Hepatocyte (in vitro differentiated cells): ENCODE results near the gene HDAC5. TPM values are rescaled to one million over a fixed set of nuclear protein-coding genes. Genes with fewer than 3 reads are reported as not detected.
A peak's percentile ranks its signal among the peaks of the same experiment; 100 is the strongest.
"Not testable (repeated sequence)": the region's sequence is repeated elsewhere in the genome, so short reads cannot be mapped to it uniquely, and the experiment has no call there.

Experiments
- DNase-seq: peaks from one replicate; pipeline ENCODE4 v3.0.0-alpha.2; 2016; ENCODE audit warnings: low spot score
- H2AFZ ChIP-seq: fragments of 200-600 bp; sonication (generic); 2 replicates; pipeline ENCODE4 v1.6.0; 2016; ENCODE audit warnings: antibody characterized with exemption, mild to moderate bottlenecking
- H3K27ac ChIP-seq: fragments of 200-600 bp; sonication (generic); 2 replicates; pipeline ENCODE4 v1.5.1; 2016; ENCODE audit warnings: mild to moderate bottlenecking
- H3K27me3 ChIP-seq: fragments of 200-600 bp; sonication (generic); 2 replicates; pipeline ENCODE4 v1.6.1; 2016
- H3K36me3 ChIP-seq: fragments of 200-600 bp; sonication (generic); replicated peaks from 2 replicates; pipeline ENCODE4 v1.5.1; 2016; ENCODE audit warnings: low read depth; ENCODE audit not compliant: insufficient read depth
- H3K4me1 ChIP-seq: fragments of 200-600 bp; sonication (generic); 2 replicates; pipeline ENCODE4 v1.5.1; 2016; ENCODE audit warnings: mild to moderate bottlenecking, moderate library complexity; ENCODE audit not compliant: insufficient read depth
- H3K4me2 ChIP-seq: fragments of 200-600 bp; sonication (generic); 2 replicates; pipeline ENCODE4 v1.6.0; 2016
- H3K4me3 ChIP-seq: fragments of 200-600 bp; sonication (generic); 2 replicates; pipeline ENCODE4 v1.5.1; 2016; ENCODE audit warnings: mild to moderate bottlenecking
- H3K79me2 ChIP-seq: fragments of 200-600 bp; sonication (generic); 2 replicates; pipeline ENCODE4 v1.6.0; 2017; ENCODE audit warnings: mild to moderate bottlenecking
- H3K9me2 ChIP-seq: fragments of 200-600 bp; sonication (generic); replicated peaks from 2 replicates; pipeline ENCODE4 v1.6.0; 2017; ENCODE audit warnings: mild to moderate bottlenecking; ENCODE audit not compliant: insufficient read depth
- H3K9me3 ChIP-seq: fragments of 200-600 bp; sonication (generic); 2 replicates; pipeline ENCODE4 v1.5.1; 2016; ENCODE audit warnings: low read depth, mild to moderate bottlenecking
- H4K20me1 ChIP-seq: fragments of 200-600 bp; sonication (generic); 2 replicates; pipeline ENCODE4 v1.6.0; 2016; ENCODE audit warnings: mild to moderate bottlenecking; ENCODE audit not compliant: insufficient read depth, poor library complexity, severe bottlenecking
- CTCF ChIP-seq: fragments of 200-600 bp; sonication (generic); IDR thresholded peaks from 2 replicates; pipeline ENCODE4 v1.5.1; 2016; ENCODE audit warnings: antibody characterized with exemption, mild to moderate bottlenecking; ENCODE audit not compliant: poor library complexity
- EZH2 ChIP-seq: fragments of 200-600 bp; sonication (generic); IDR thresholded peaks from 2 replicates; pipeline ENCODE4 v1.6.1; 2016; ENCODE audit warnings: antibody characterized with exemption, mild to moderate bottlenecking, borderline replicate concordance
- EZH2phosphoT487 ChIP-seq: fragments of 200-600 bp; sonication (generic); IDR thresholded peaks from one replicate; pipeline ENCODE4 v1.6.1; 2018; ENCODE audit warnings: antibody characterized with exemption, mild to moderate bottlenecking, low read depth, moderate library complexity; ENCODE audit not compliant: unreplicated experiment, severe bottlenecking
- WGBS: methylation state at CpG from one replicate; pipeline ENCODE4 v1.1.6; 2016; ENCODE audit warnings: low lambda C conversion rate; ENCODE audit errors: missing lambda C conversion rate; 5-methylcytosine and 5-hydroxymethylcytosine counted together
- polyA plus RNA-seq: library from polyadenylated mRNA; unstranded; fragments of >200 nt; fragmentation: Nextera tagmentation; extraction: Ambion mirVana; gene quantifications from 2 replicates; pipeline ENCODE4 v1.2.1, GENCODE V29; 2016
- total RNA-seq: library from RNA; depleted of rRNA; stranded (reverse); fragments of >200 nt; gene quantifications from 2 replicates; pipeline ENCODE4 v1.2.3, GENCODE V29; 2014

The HDAC5 gene
- total and polyA plus RNA-seq, 2 experiments from 2014 or later, result 33.9 to 42.7 TPM

- Histone ChIP-seq H3K4me1 (peaks cover 3% of the 10 kb centered on the region), H3K36me3 (no peaks in the 10 kb centered on the region), H3K27me3 (no peaks in the 10 kb centered on the region), H4K20me1 (no peaks in the 10 kb centered on the region), H3K4me3 (no peak overlapping the region), H3K4me2 (no peak overlapping the region), H3K79me2 (no peaks in the 10 kb centered on the region), H3K27ac (peak overlapping the region; percentile 66), H3K9me3 (no peaks in the 10 kb centered on the region), H2AFZ (no peak overlapping the region), H3K9me2 (no peaks in the 10 kb centered on the region)
- DNase-seq, result no peak
- TF ChIP-seq CTCF (no peak), EZH2 (no peak), EZH2phosphoT487 (no peak)
- 66% methylated on average over 7 of the region's 7 CpGs for WGBS
Measured at GRCh38 chr17:44144966-44145739, 21.7 kb upstream of the HDAC5 start.

GRCh38 chr17:44143921-44144320 lies 20.5 kb upstream of the HDAC5 start:
- not testable (repeated sequence) for H3K36me3 ChIP-seq, H3K27me3 ChIP-seq, H3K27ac ChIP-seq, H4K20me1 ChIP-seq, H3K4me3 ChIP-seq, DNase-seq, H3K9me3 ChIP-seq, H3K4me2 ChIP-seq, H2AFZ ChIP-seq, H3K9me2 ChIP-seq, H3K79me2 ChIP-seq, H3K4me1 ChIP-seq
- 93% methylated on average over 8 of the region's 8 CpGs for WGBS

GRCh38 chr17:44137891-44138709 lies 14.7 kb upstream of the HDAC5 start:
- no peaks in the 10 kb centered on the region for H3K9me3 ChIP-seq
- H3K27me3 ChIP-seq, result no peaks in the 10 kb centered on the region
- H2AFZ ChIP-seq, result peak overlapping the region; percentile 0
- peaks cover 8% of the 10 kb centered on the region for H3K4me1 ChIP-seq
- H3K4me3 ChIP-seq, result no peak overlapping the region
- peak overlapping the region; percentile 90 for H3K27ac ChIP-seq
- H3K79me2 ChIP-seq, result no peaks in the 10 kb centered on the region
- no peaks in the 10 kb centered on the region for H4K20me1 ChIP-seq
- H3K4me2 ChIP-seq, result peak overlapping the region; percentile 69
- TF ChIP-seq EZH2 (no peak), CTCF (no peak), EZH2phosphoT487 (no peak)
- H3K36me3 ChIP-seq, result no peaks in the 10 kb centered on the region
- peak; percentile 97 for DNase-seq
- whole genome bisulfite sequencing, result 5% methylated on average over 16 of the region's 20 CpGs
- no peaks in the 10 kb centered on the region for H3K9me2 ChIP-seq
